SK-N-SH (cell line): ENCODE data around the gene NRP2. TPM values are rescaled to one million over a fixed set of nuclear protein-coding genes. Genes with fewer than 3 reads are reported as not detected.

Experiments
- CTCF ChIA-PET: fragments of 300-600, 350-600 bp; formaldehyde crosslinking; extraction: SDS; loops from one replicate; lab custom pipeline; 2021; lab: Yijun Ruan, JAX
- POLR2A ChIA-PET: fragments of 350-600 bp; sonication (Branson Sonifier 250); formaldehyde crosslinking; extraction: SDS; loops from one replicate; lab custom pipeline; 2020; ENCODE audit warnings: antibody characterized with exemption, inconsistent platforms; lab: Yijun Ruan, JAX
- DNase-seq: peaks from one replicate; pipeline ENCODE4 v3.0.0; 2012
- H2AFZ ChIP-seq: fragments of 200-600 bp; sonication (generic); 2 replicates; pipeline ENCODE4 v1.8.1; 2016; ENCODE audit warnings: antibody characterized with exemption, mild to moderate bottlenecking, low read depth
- H3F3A ChIP-seq: fragments of 200-600 bp; sonication (generic); replicated peaks from 2 replicates; pipeline ENCODE3; 2016; ENCODE audit warnings: antibody characterized with exemption, mild to moderate bottlenecking; ENCODE audit not compliant: insufficient read depth
- H3K27ac ChIP-seq, 2 experiments: fragments of 200-500 bp in 1 of 2; fragments of 200-600 bp in 1 of 2; sonication (Bioruptor generic) in 1 of 2; sonication (generic), shearing (Covaris generic) in 1 of 2; 2 replicates each; pipeline versions ENCODE4 v1.5.1 to v1.6.1; 2014 to 2016; ENCODE audit warnings: low read depth in 2 of 2, inconsistent platforms in 1 of 2, low read length in 1 of 2, mild to moderate bottlenecking in 1 of 2, mixed read lengths in 1 of 2
- H3K27me3 ChIP-seq: fragments of 200-600 bp; sonication (generic), shearing (Covaris generic); 2 replicates; pipeline ENCODE4 v1.6.1; 2016; ENCODE audit warnings: mixed run types; ENCODE audit not compliant: insufficient read depth
- H3K36me3 ChIP-seq, 2 experiments: fragments of 200-500 bp in 1 of 2; fragments of 200-600 bp in 1 of 2; sonication (Bioruptor generic) in 1 of 2; sonication (generic) in 1 of 2; replicated peaks in 1 of 2; 2 replicates each; pipeline versions ENCODE3 to v1.5.1; 2014 to 2016; ENCODE audit warnings: low read length in 1 of 2, mild to moderate bottlenecking in 1 of 2; ENCODE audit not compliant: insufficient read depth in 2 of 2, control insufficient read depth in 1 of 2
- H3K4me1 ChIP-seq, 2 experiments: fragments of 200-500 bp in 1 of 2; fragments of 200-600 bp in 1 of 2; sonication (Bioruptor generic) in 1 of 2; sonication (generic), shearing (Covaris generic) in 1 of 2; 2 replicates each; pipeline versions ENCODE4 v1.5.1 to v1.6.1; 2014 to 2016; ENCODE audit warnings: low read depth in 1 of 2, low read length in 1 of 2, mixed run types in 1 of 2; ENCODE audit not compliant: insufficient read depth in 2 of 2, control insufficient read depth in 1 of 2
- H3K4me2 ChIP-seq: fragments of 200-600 bp; sonication (generic), shearing (Covaris generic); 2 replicates; pipeline ENCODE4 v1.6.1; 2017; ENCODE audit warnings: mixed run types
- H3K4me3 ChIP-seq, 2 experiments: fragments of 200-500 bp in 1 of 2; fragments of 200-600 bp in 1 of 2; sonication (Bioruptor generic) in 1 of 2; sonication (generic), shearing (Covaris generic) in 1 of 2; 2 replicates each; pipeline versions ENCODE4 v1.5.1 to v1.8.1; 2014 to 2016; ENCODE audit warnings: low read depth in 2 of 2, inconsistent platforms in 1 of 2, low read length in 1 of 2, mild to moderate bottlenecking in 1 of 2, mixed read lengths in 1 of 2, moderate library complexity in 1 of 2
- H3K79me2 ChIP-seq: fragments of 200-600 bp; sonication (generic); 2 replicates; pipeline ENCODE4 v1.8.1; 2017; ENCODE audit warnings: mild to moderate bottlenecking; ENCODE audit not compliant: insufficient read depth
- H3K9ac ChIP-seq: fragments of 200-600 bp; sonication (generic); 2 replicates; pipeline ENCODE4 v1.6.1; 2017; ENCODE audit warnings: mixed run types
- H3K9me2 ChIP-seq: fragments of 200-600 bp; sonication (generic); 2 replicates; pipeline ENCODE4 v1.6.1; 2017; ENCODE audit warnings: mixed run types
- H3K9me3 ChIP-seq: fragments of 200-600 bp; sonication (generic); 2 replicates; pipeline ENCODE4 v1.6.1; 2017; ENCODE audit warnings: mixed run types, mild to moderate bottlenecking, moderate library complexity
- H4K20me1 ChIP-seq: fragments of 200-600 bp; sonication (generic); 2 replicates; pipeline ENCODE4 v1.6.1; 2017; ENCODE audit warnings: mild to moderate bottlenecking, mixed run types; ENCODE audit not compliant: insufficient read depth
- ELF1 ChIP-seq: IDR thresholded peaks from 2 replicates; pipeline ENCODE4 v1.4.0; 2012
- EZH2phosphoT487 ChIP-seq: fragments of 200-600 bp; sonication (generic); IDR thresholded peaks from 2 replicates; pipeline ENCODE4 v1.6.1; 2017; ENCODE audit warnings: low read depth, mixed run types, mild to moderate bottlenecking, antibody characterized with exemption, moderate library complexity, borderline replicate concordance
- FOXM1 ChIP-seq: IDR thresholded peaks from 2 replicates; pipeline ENCODE4 v1.4.0; 2012; ENCODE audit warnings: low read depth, mild to moderate bottlenecking
- GABPA ChIP-seq: IDR thresholded peaks from 2 replicates; pipeline ENCODE4 v1.4.0; 2012; ENCODE audit warnings: low read depth, mild to moderate bottlenecking
- IRF3 ChIP-seq: fragments of 150-350 bp; IDR thresholded peaks from 2 replicates; pipeline ENCODE4 v1.6.1; 2016; ENCODE audit warnings: mild to moderate bottlenecking, low read depth, low read length
- JUND ChIP-seq: IDR thresholded peaks from 2 replicates; pipeline ENCODE4 v1.4.0; 2012
- MEF2A ChIP-seq: IDR thresholded peaks from 2 replicates; pipeline ENCODE4 v1.4.0; 2012; ENCODE audit warnings: low read depth, borderline replicate concordance
- NFIC ChIP-seq: IDR thresholded peaks from 2 replicates; pipeline ENCODE4 v1.4.0; 2012; ENCODE audit warnings: borderline replicate concordance
- NRF1 ChIP-seq: IDR thresholded peaks from 2 replicates; pipeline ENCODE4 v1.6.1; 2012; ENCODE audit warnings: low read depth, mild to moderate bottlenecking, low read length
- POLR2AphosphoS5 ChIP-seq: IDR thresholded peaks from 2 replicates; pipeline ENCODE4 v1.6.1; 2012; ENCODE audit warnings: low read depth, low read length
- RAD21 ChIP-seq: IDR thresholded peaks from 2 replicates; pipeline ENCODE4 v1.6.1; 2012; ENCODE audit warnings: mild to moderate bottlenecking, low read length
- RCOR1 ChIP-seq: fragments of 150-350 bp; IDR thresholded peaks from 2 replicates; pipeline ENCODE4 v1.6.1; 2017; ENCODE audit warnings: antibody characterized with exemption, low read length
- RFX5 ChIP-seq: IDR thresholded peaks from 2 replicates; pipeline ENCODE4 v1.6.1; 2012; ENCODE audit warnings: mild to moderate bottlenecking, improper control_type of control experiment, low read length
- SIN3A ChIP-seq: IDR thresholded peaks from 2 replicates; pipeline ENCODE4 v1.6.1; 2012; ENCODE audit warnings: low read depth, mild to moderate bottlenecking, low read length, moderate library complexity, borderline replicate concordance
- TEAD4 ChIP-seq: IDR thresholded peaks from 2 replicates; pipeline ENCODE4 v1.4.0; 2012; ENCODE audit warnings: mild to moderate bottlenecking, borderline replicate concordance; ENCODE audit not compliant: insufficient read depth
- WGBS: methylation state at CpG from one replicate; pipeline ENCODE4 v1.1.6; 2017; ENCODE audit warnings: low lambda C conversion rate; 5-methylcytosine and 5-hydroxymethylcytosine counted together
- polyA plus RNA-seq, 3 experiments: library from polyadenylated mRNA; depleted of rRNA; stranded (reverse); fragments of >200 nt; gene quantifications; 2 replicates each; pipeline ENCODE4 v1.2.3, GENCODE V29; 2012
- TF ChIP-seq, protein P1 (sequence below): IDR thresholded peaks from 2 replicates; pipeline ENCODE4 v1.4.0; 2012; ENCODE audit warnings: low read depth
- TF ChIP-seq, protein P2 (sequence below): IDR thresholded peaks from 2 replicates; pipeline ENCODE4 v1.4.0; 2012; ENCODE audit warnings: low read depth, borderline replicate concordance

Gene NRP2
- polyA plus RNA-seq, 1 of the 3 experiments (the other 2 are of a cell fraction): 68.8 TPM

GRCh38 chr2:205751569-205752031 lies 69.3 kb downstream of the NRP2 start (continued):
- TF ChIP-seq IRF3: no peak
- no peak for TF ChIP-seq GABPA
- no peak for TF ChIP-seq NRF1
- no peak for TF ChIP-seq POLR2AphosphoS5
- no peak for TF ChIP-seq RCOR1
- no peak for TF ChIP-seq SIN3A
- TF ChIP-seq, all 33 proteins: peak for 0

- Histone ChIP-seq H3K4me1 (peaks cover 2 to 33% of the 10 kb centered on the region in 2 experiments; a peak in 2 of 4 replicates), H3K79me2 (no peaks in the 10 kb centered on the region), H3K4me3 (no peak overlapping the region), H3K9ac (no peak overlapping the region), H3K27ac (no peak overlapping the region), H3F3A (peaks cover 5% of the 10 kb centered on the region), H3K4me2 (no peak overlapping the region), H3K36me3 (peaks cover 12 to 34% of the 10 kb centered on the region in 2 experiments), H3K27me3 (no peaks in the 10 kb centered on the region), H2AFZ (no peak overlapping the region), H4K20me1 (no peaks in the 10 kb centered on the region), H3K9me2 (no peaks in the 10 kb centered on the region), H3K9me3 (no peaks in the 10 kb centered on the region)
- POLR2A ChIA-PET: no interaction called here
- TF ChIP-seq RAD21 (no peak), JUND (no peak), MEF2A (no peak)
- TF ChIP-seq, protein P1, sequence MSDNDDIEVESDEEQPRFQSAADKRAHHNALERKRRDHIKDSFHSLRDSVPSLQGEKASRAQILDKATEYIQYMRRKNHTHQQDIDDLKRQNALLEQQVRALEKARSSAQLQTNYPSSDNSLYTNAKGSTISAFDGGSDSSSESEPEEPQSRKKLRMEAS: no peak
- DNase-seq: no peak
- 97% methylated on average over 4 of the region's 4 CpGs for WGBS
- CTCF ChIA-PET: interaction anchor here (1.3 to 2.9 kb wide), 3 partner anchors 31 to 197 kb away, joined by 4 to 14 read pairs (median 4); no protein-coding TSS in a partner anchor
Measured at GRCh38 chr2:205752296-205752820, 70.1 kb downstream of the NRP2 start.

GRCh38 chr2:205752924-205753323 lies 70.6 kb downstream of the NRP2 start:
- Histone ChIP-seq H3K4me2 (no peak overlapping the region), H3K9me3 (no peaks in the 10 kb centered on the region), H3K27ac (no peak overlapping the region), H3K9ac (no peak overlapping the region), H3F3A (peaks cover 10% of the 10 kb centered on the region), H2AFZ (no peak overlapping the region), H3K9me2 (no peaks in the 10 kb centered on the region), H3K27me3 (no peaks in the 10 kb centered on the region), H3K4me1 (peaks cover 8 to 27% of the 10 kb centered on the region in 2 experiments; a peak in 3 of 4 replicates), H3K36me3 (peaks cover 12 to 40% of the 10 kb centered on the region in 2 experiments), H3K79me2 (no peaks in the 10 kb centered on the region), H4K20me1 (no peaks in the 10 kb centered on the region), H3K4me3 (no peak overlapping the region)
- ChIA-PET POLR2A (no interaction called here), CTCF (interaction anchor here (0.8 to 1.5 kb wide), 4 partner anchors 32 to 196 kb away, joined by 3 to 7 read pairs (median 4); no protein-coding TSS in a partner anchor)
- no peak for TF ChIP-seq ELF1
- TF ChIP-seq SIN3A: no peak
- no peak for TF ChIP-seq TEAD4
- TF ChIP-seq RCOR1: no peak
- no peak for TF ChIP-seq NFIC
- no peak for TF ChIP-seq NRF1
- TF ChIP-seq FOXM1: no peak
- TF ChIP-seq, protein P2, sequence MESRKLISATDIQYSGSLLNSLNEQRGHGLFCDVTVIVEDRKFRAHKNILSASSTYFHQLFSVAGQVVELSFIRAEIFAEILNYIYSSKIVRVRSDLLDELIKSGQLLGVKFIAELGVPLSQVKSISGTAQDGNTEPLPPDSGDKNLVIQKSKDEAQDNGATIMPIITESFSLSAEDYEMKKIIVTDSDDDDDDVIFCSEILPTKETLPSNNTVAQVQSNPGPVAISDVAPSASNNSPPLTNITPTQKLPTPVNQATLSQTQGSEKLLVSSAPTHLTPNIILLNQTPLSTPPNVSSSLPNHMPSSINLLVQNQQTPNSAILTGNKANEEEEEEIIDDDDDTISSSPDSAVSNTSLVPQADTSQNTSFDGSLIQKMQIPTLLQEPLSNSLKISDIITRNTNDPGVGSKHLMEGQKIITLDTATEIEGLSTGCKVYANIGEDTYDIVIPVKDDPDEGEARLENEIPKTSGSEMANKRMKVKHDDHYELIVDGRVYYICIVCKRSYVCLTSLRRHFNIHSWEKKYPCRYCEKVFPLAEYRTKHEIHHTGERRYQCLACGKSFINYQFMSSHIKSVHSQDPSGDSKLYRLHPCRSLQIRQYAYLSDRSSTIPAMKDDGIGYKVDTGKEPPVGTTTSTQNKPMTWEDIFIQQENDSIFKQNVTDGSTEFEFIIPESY: no peak
- TF ChIP-seq RFX5: no peak
- TF ChIP-seq IRF3: no peak
- TF ChIP-seq EZH2phosphoT487: no peak
- DNase-seq: no peak
- WGBS: 96% methylated on average over 8 of the region's 8 CpGs
